HepG2 (cell line): ENCODE results near the gene CDAN1. TPM values are rescaled to one million over a fixed set of nuclear protein-coding genes. Genes with fewer than 3 reads are reported as not detected.

Experiments
- ATAC-seq: fragments of 200-7000 bp; cut with Tn5 transposase; 3 replicates; pipeline ENCODE4 v1.9.1; 2020; ENCODE audit warnings: mild to moderate bottlenecking, moderate library complexity
- BruUV-seq: library from RNA; stranded (reverse); fragments of 400-500 nt; replicated peaks from 2 replicates; lab custom pipeline; 2021; lab: Mats Ljungman, UMichigan
- CTCF ChIA-PET: fragments of 300-600 bp; formaldehyde crosslinking; extraction: SDS; loops from one replicate; lab custom pipeline; 2021; ENCODE audit warnings: low total read pairs, inconsistent platforms, low intra/inter-chr PET ratio; lab: Yijun Ruan, JAX
- POLR2A ChIA-PET: fragments of 350-600 bp; sonication (Branson Sonifier 250); formaldehyde crosslinking; loops from one replicate; lab custom pipeline; 2020; ENCODE audit warnings: antibody characterized with exemption, inconsistent platforms; lab: Yijun Ruan, JAX
- DNase-seq: peaks from one replicate; pipeline ENCODE4 v3.0.0-alpha.2; 2015; ENCODE audit warnings: low spot score
- FAIRE-seq: peaks from 3 replicates; lab custom pipeline; 2011; peaks lifted over from hg19 to GRCh38; lab: Jason Lieb, UNC
- H2AFZ ChIP-seq: one replicate; pipeline ENCODE4 v1.6.1; 2011; ENCODE audit warnings: low read length, inconsistent platforms
- H3K27ac ChIP-seq: fragments of 300-600 bp; 3 replicates; pipeline ENCODE4 v1.8.0; 2011; ENCODE audit warnings: mixed run types, mild to moderate bottlenecking, mixed read lengths, low read length, inconsistent platforms; ENCODE audit not compliant: insufficient read depth; ENCODE audit errors: extremely low read length
- H3K27me3 ChIP-seq, 2 experiments: fragments of 200-600 bp in 1 of 2; 2 replicates in 1 of 2; 3 replicates in 1 of 2; pipeline versions ENCODE4 v1.6.0 to v1.8.0; 2011; ENCODE audit warnings: low read length in 2 of 2, mild to moderate bottlenecking in 2 of 2, moderate library complexity in 2 of 2, inconsistent platforms in 1 of 2; ENCODE audit not compliant: insufficient read depth in 2 of 2, control insufficient read depth in 1 of 2
- H3K36me3 ChIP-seq, 2 experiments: fragments of 200-600 bp in 1 of 2; replicated peaks in 1 of 2; 2 replicates in 1 of 2; 3 replicates in 1 of 2; pipeline versions ENCODE4 v1.5.1 to v1.8.0; 2011; ENCODE audit warnings: low read length in 2 of 2, inconsistent platforms in 1 of 2; ENCODE audit not compliant: insufficient read depth in 2 of 2, control insufficient read depth in 1 of 2
- H3K4me1 ChIP-seq: 2 replicates; pipeline ENCODE4 v1.5.1; 2012; ENCODE audit warnings: low read length, inconsistent platforms; ENCODE audit not compliant: insufficient read depth
- H3K4me2 ChIP-seq: 2 replicates; pipeline ENCODE4 v1.6.0; 2011; ENCODE audit warnings: low read depth, low read length, inconsistent platforms
- H3K4me3 ChIP-seq, 3 experiments: fragments of 200-600 bp in 1 of 3; sonication (generic), shearing (Covaris generic) in 1 of 3; replicated peaks in 1 of 3; 2 replicates each; pipeline ENCODE4 v1.5.1; 2011 to 2016; ENCODE audit warnings: low read length in 3 of 3, inconsistent platforms in 2 of 3, low read depth in 2 of 3, mild to moderate bottlenecking in 2 of 3, control low read depth in 1 of 3, mixed read lengths in 1 of 3; ENCODE audit not compliant: insufficient read depth in 1 of 3
- H3K79me2 ChIP-seq: one replicate; pipeline ENCODE4 v1.6.1; 2011; ENCODE audit warnings: low read length, inconsistent platforms; ENCODE audit not compliant: insufficient read depth
- H3K9ac ChIP-seq: 2 replicates; pipeline ENCODE4 v1.6.0; 2011; ENCODE audit warnings: mild to moderate bottlenecking, low read depth, low read length, inconsistent platforms; ENCODE audit not compliant: insufficient read depth
- H3K9me3 ChIP-seq: 2 replicates; pipeline ENCODE4 v1.5.1; 2012; ENCODE audit warnings: mild to moderate bottlenecking, low read length
- H4K20me1 ChIP-seq: 2 replicates; pipeline ENCODE4 v1.6.0; 2011; ENCODE audit warnings: inconsistent platforms, mild to moderate bottlenecking, low read length, moderate library complexity; ENCODE audit not compliant: insufficient read depth
- ATF1 ChIP-seq: IDR thresholded peaks from 2 replicates; pipeline ENCODE4 v1.6.1; 2016; ENCODE audit warnings: mild to moderate bottlenecking, control low read depth
- BATF2 ChIP-seq: sonication (generic); formaldehyde crosslinking; IDR thresholded peaks from 2 replicates; pipeline ENCODE4 v1.8.0; 2022; ENCODE audit warnings: mild to moderate bottlenecking, missing genetic modification reagents, moderate library complexity
- DNMT1 ChIP-seq: sonication (generic); formaldehyde crosslinking; IDR thresholded peaks from 2 replicates; pipeline ENCODE4 v1.5.1; 2020; ENCODE audit warnings: mild to moderate bottlenecking, missing genetic modification reagents
- GATA4 ChIP-seq: sonication (generic); IDR thresholded peaks from 2 replicates; pipeline ENCODE4 v1.6.1; 2016; ENCODE audit warnings: antibody characterized with exemption, low read depth, borderline replicate concordance
- HDAC2 ChIP-seq: sonication (generic); formaldehyde crosslinking; IDR thresholded peaks from 2 replicates; pipeline ENCODE4 v1.4.0; 2020; ENCODE audit warnings: missing genetic modification reagents
- MAFK ChIP-seq, 2 experiments: IDR thresholded peaks in 1 of 2; conservative IDR thresholded peaks in 1 of 2; 2 replicates each; pipeline ENCODE4 v1.6.1; 2011; ENCODE audit warnings: improper control_type of control experiment in 2 of 2, low read length in 2 of 2
- MBNL3 ChIP-seq: fragments of 250-450 bp; sonication (Bioruptor Pico); conservative IDR thresholded peaks from 2 replicates; pipeline ENCODE4 v1.8.0; 2022; ENCODE audit warnings: mild to moderate bottlenecking, inconsistent platforms
- MXI1 ChIP-seq: IDR thresholded peaks from 3 replicates; pipeline ENCODE4 v1.6.1; 2012; ENCODE audit warnings: low read depth, low read length, inconsistent platforms, borderline replicate concordance
- SNAPC5 ChIP-seq: sonication (generic); formaldehyde crosslinking; IDR thresholded peaks from 2 replicates; pipeline ENCODE4 v1.8.1; 2023; ENCODE audit warnings: mild to moderate bottlenecking, missing genetic modification reagents, borderline replicate concordance
- TRIM22 ChIP-seq: fragments of 450-650 bp; IDR thresholded peaks from 2 replicates; pipeline ENCODE4 v1.6.1; 2017
- ZNF230 ChIP-seq: sonication (generic); formaldehyde crosslinking; IDR thresholded peaks from 2 replicates; pipeline ENCODE4 v1.4.0; 2020; ENCODE audit warnings: mild to moderate bottlenecking, missing genetic modification reagents
- ZNF253 ChIP-seq: sonication (generic); formaldehyde crosslinking; IDR thresholded peaks from 2 replicates; pipeline ENCODE4 v1.8.0; 2022; ENCODE audit warnings: mild to moderate bottlenecking, missing genetic modification reagents, borderline replicate concordance
- ZNF484 ChIP-seq: sonication (generic); formaldehyde crosslinking; IDR thresholded peaks from 2 replicates; pipeline ENCODE4 v1.5.1; 2020; ENCODE audit warnings: mild to moderate bottlenecking, low read depth, missing genetic modification reagents, borderline replicate concordance
- ZNF567 ChIP-seq: sonication (generic); formaldehyde crosslinking; IDR thresholded peaks from 2 replicates; pipeline ENCODE4 v1.8.1; 2023; ENCODE audit warnings: mild to moderate bottlenecking, missing genetic modification reagents, borderline replicate concordance
- ZSCAN21 ChIP-seq: sonication (generic); formaldehyde crosslinking; IDR thresholded peaks from 2 replicates; pipeline ENCODE4 v1.8.0; 2022; ENCODE audit warnings: mild to moderate bottlenecking, missing genetic modification reagents, moderate library complexity, borderline replicate concordance
- WGBS: methylation state at CpG from one replicate; pipeline ENCODE4 v1.1.6; 2017; ENCODE audit warnings: low lambda C conversion rate; 5-methylcytosine and 5-hydroxymethylcytosine counted together
- in situ Hi-C: cut with HindIII; loops from 2 replicates; pipeline ENCODE4 v1.10.0; 2017; ENCODE audit warnings: low pct_unique_long_range_greater_than_20kb; ENCODE audit not compliant: extremely low pct_ligation_motif_present
- intact Hi-C: fragments of 100-400 bp; cut with micrococcal nuclease; formaldehyde crosslinking; loops from one replicate; pipeline ENCODE4 v1.10.0; 2022; ENCODE audit not compliant: unreplicated experiment
- polyA plus RNA-seq, 8 experiments: library from polyadenylated mRNA; depleted of rRNA in 3 of 8; stranded (reverse) in 7 of 8; unstranded in 1 of 8; fragments of >200 nt; fragmentation: Illumina TruSeq in 4 of 8; extraction: Trizol in 4 of 8; gene quantifications; 2 replicates each; pipeline versions ENCODE4 v1.2.1 to v1.2.3, GENCODE V29; 2011 to 2016; ENCODE audit warnings: low read depth in 4 of 8, missing spikeins in 1 of 8, mixed read lengths in 1 of 8; ENCODE audit not compliant: insufficient read depth in 1 of 8
- total RNA-seq, 5 experiments: library from RNA; depleted of rRNA; stranded (reverse); fragments of >200 nt; fragmentation: Illumina TruSeq; extraction: Trizol; gene quantifications; 2 replicates each; pipeline ENCODE4 v1.2.3, GENCODE V29; 2016; ENCODE audit warnings: low read depth in 1 of 5
- TF ChIP-seq, protein P1 (sequence below): sonication (generic); formaldehyde crosslinking; conservative IDR thresholded peaks from 2 replicates; pipeline ENCODE4 v1.5.0; 2020; ENCODE audit warnings: missing genetic modification reagents

Gene CDAN1
- total and polyA plus RNA-seq, 2 of the 13 experiments (the other 11 are each of a cell fraction or from before 2014, with no cell fraction given), result 5.0 to 16.1 TPM

DNA sequence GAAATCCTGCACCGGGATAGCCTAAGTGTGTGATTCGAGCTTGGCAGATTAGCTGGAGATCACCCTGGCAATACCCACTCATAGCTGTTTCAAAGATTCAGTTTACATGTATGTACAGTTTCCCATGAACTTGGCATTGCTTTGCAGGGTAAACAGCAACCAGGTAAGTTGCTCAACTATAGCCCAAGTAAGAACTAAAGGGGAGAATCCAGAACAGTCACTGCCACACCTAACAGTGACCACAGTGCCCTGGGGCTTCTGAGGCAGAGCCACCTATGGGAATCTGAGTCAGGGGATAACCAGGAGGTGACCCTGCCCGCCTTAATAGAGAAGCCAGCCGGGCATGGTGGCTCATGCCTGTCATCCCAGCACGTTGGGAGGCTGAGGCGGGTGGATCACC lies 15.9 kb downstream of the CDAN1 start:
- TF ChIP-seq ZNF484 (CRISPR knock-in tag) (no peak), ZSCAN21 (no peak)
- Histone ChIP-seq H4K20me1 (no peaks in the 10 kb centered on the region), H3K9me3 (no peaks in the 10 kb centered on the region), H3K4me2 (no peak overlapping the region), H3K36me3 (peaks cover 24 to 44% of the 10 kb centered on the region in 2 experiments), H2AFZ (no peak overlapping the region), H3K27ac (no peak overlapping the region), H3K4me3 (no peak overlapping the region), H3K79me2 (no peaks in the 10 kb centered on the region), H3K27me3 (no peaks in the 10 kb centered on the region), H3K4me1 (peaks cover 6% of the 10 kb centered on the region; the same call in 1 of the 2 replicates), H3K9ac (no peak overlapping the region)
- no peak for FAIRE-seq
- BruUV-seq, result no TSS peak
- no peak for DNase-seq
- ATAC-seq, result no peak
- 90% methylated on average over 6 of the region's 6 CpGs for WGBS
- in situ Hi-C loops, result loop anchor here (25.0 kb wide), 1 partner anchor 491 kb away; the partner anchor contains the start of gene EPB42
- ChIA-PET CTCF (no interaction called here), POLR2A (interaction anchor here (1.2 kb wide), 1 partner anchor 43 kb away, joined by 3 read pairs; no protein-coding TSS in a partner anchor)
- intact Hi-C loops, result no loop called here

- no TSS peak for BruUV-seq
- ATAC-seq (no peak), FAIRE-seq (no peak), DNase-seq (no peak)
- ChIA-PET POLR2A (interaction anchor here (1.2 kb wide), 1 partner anchor 44 kb away, joined by 3 read pairs; no protein-coding TSS in a partner anchor), CTCF (no interaction called here)
- H2AFZ ChIP-seq, result no peak overlapping the region
- peaks cover 15% of the 10 kb centered on the region for H3K4me1 ChIP-seq
- intact Hi-C loops (no loop called here), in situ Hi-C loops (loop anchor here (25.0 kb wide), 1 partner anchor 492 kb away; the partner anchor contains the start of gene EPB42)
- H3K9ac ChIP-seq, result no peak overlapping the region
- H4K20me1 ChIP-seq, result no peaks in the 10 kb centered on the region
- no peaks in the 10 kb centered on the region for H3K27me3 ChIP-seq
- WGBS, result 95% methylated on average over 3 of the region's 3 CpGs
- no peaks in the 10 kb centered on the region for H3K9me3 ChIP-seq
- H3K79me2 ChIP-seq, result no peaks in the 10 kb centered on the region
- peaks cover 18 to 39% of the 10 kb centered on the region in 2 experiments for H3K36me3 ChIP-seq
- H3K4me3 ChIP-seq, result no peak overlapping the region
- no peak overlapping the region for H3K4me2 ChIP-seq
- H3K27ac ChIP-seq, result no peak overlapping the region
- TF ChIP-seq GATA4 (no peak), TRIM22 (no peak), DNMT1 (CRISPR knock-in tag) (no peak), HDAC2 (CRISPR knock-in tag) (no peak), MAFK (conservative IDR thresholded peaks at IDR 0.05 in 1 of 2, IDR thresholded peaks at IDR 0.05 in 1 of 2; ENCODE audit: low read length in 2 of 2) (no peak), ZNF230 (CRISPR knock-in tag) (no peak), SNAPC5 (CRISPR knock-in tag) (no peak), ZNF253 (CRISPR knock-in tag) (no peak), MBNL3 (CRISPR knock-in tag) (no peak), BATF2 (CRISPR knock-in tag) (no peak), ZNF567 (CRISPR knock-in tag) (no peak), ATF1 (CRISPR knock-in tag) (no peak), MXI1 (no peak)
- TF ChIP-seq, protein P1, sequence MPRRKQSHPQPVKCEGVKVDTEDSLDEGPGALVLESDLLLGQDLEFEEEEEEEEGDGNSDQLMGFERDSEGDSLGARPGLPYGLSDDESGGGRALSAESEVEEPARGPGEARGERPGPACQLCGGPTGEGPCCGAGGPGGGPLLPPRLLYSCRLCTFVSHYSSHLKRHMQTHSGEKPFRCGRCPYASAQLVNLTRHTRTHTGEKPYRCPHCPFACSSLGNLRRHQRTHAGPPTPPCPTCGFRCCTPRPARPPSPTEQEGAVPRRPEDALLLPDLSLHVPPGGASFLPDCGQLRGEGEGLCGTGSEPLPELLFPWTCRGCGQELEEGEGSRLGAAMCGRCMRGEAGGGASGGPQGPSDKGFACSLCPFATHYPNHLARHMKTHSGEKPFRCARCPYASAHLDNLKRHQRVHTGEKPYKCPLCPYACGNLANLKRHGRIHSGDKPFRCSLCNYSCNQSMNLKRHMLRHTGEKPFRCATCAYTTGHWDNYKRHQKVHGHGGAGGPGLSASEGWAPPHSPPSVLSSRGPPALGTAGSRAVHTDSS, result no peak
Measured at GRCh38 chr15:42720071-42720470, 16.9 kb downstream of the CDAN1 start.
